Transverse colon (tissue), 4 donors: ENCODE results near the gene ZMYND19. TPM values are rescaled to one million over a fixed set of nuclear protein-coding genes. Genes with fewer than 3 reads are reported as not detected.
"Not testable (repeated sequence)": the region's sequence is repeated elsewhere in the genome, so short reads cannot be mapped to it uniquely, and the experiment has no call there.

ENCODE experiments used
- DNase-seq: peaks from one replicate; pipeline ENCODE4 v3.0.0-alpha.2; 2019
- H3K27ac ChIP-seq, 4 donors: fragments of 200-600 bp; sonication (generic); 2 replicates each; pipeline ENCODE4 v1.5.1; 2016 to 2018; ENCODE audit warnings: inconsistent platforms in 4 of 4
- H3K27me3 ChIP-seq: fragments of 200-600 bp; sonication (generic); 2 replicates; pipeline ENCODE4 v1.5.1; 2017; ENCODE audit warnings: inconsistent platforms
- H3K36me3 ChIP-seq, 4 donors: fragments of 200-600 bp; sonication (generic); 2 replicates each; pipeline ENCODE4 v1.5.1; 2017 to 2019; ENCODE audit warnings: inconsistent platforms in 4 of 4
- H3K4me1 ChIP-seq, 4 donors: fragments of 200-600 bp; sonication (generic); 2 replicates each; pipeline ENCODE4 v1.5.1; 2017 to 2020; ENCODE audit warnings: inconsistent platforms in 4 of 4
- H3K4me3 ChIP-seq, 4 donors: fragments of 200-600 bp; sonication (generic); 1 replicate in 1 of 4; 2 replicates in 3 of 4; pipeline versions ENCODE4 v1.5.1 to v1.6.1; 2017 to 2019; ENCODE audit warnings: inconsistent platforms in 4 of 4
- H3K9me3 ChIP-seq, 2 donors: fragments of 200-600 bp; sonication (generic); 2 replicates each; pipeline ENCODE4 v1.5.1; 2017 to 2019; ENCODE audit warnings: inconsistent platforms in 2 of 2
- EP300 ChIP-seq: sonication (generic); formaldehyde crosslinking; IDR thresholded peaks from one replicate; pipeline ENCODE4 v1.6.1; 2017; ENCODE audit warnings: antibody characterized with exemption, low read depth
- POLR2A ChIP-seq: fragments of 450-650 bp; IDR thresholded peaks from one replicate; pipeline ENCODE4 v1.6.1; 2016; ENCODE audit warnings: antibody characterized with exemption, mild to moderate bottlenecking, moderate library complexity
- POLR2AphosphoS5 ChIP-seq, 3 donors: sonication (generic); formaldehyde crosslinking; IDR thresholded peaks; one replicate each; pipeline ENCODE4 v1.6.1; 2016; ENCODE audit warnings: antibody characterized with exemption in 3 of 3
- WGBS, 2 donors: methylation state at CpG; one replicate each; pipeline ENCODE4 v1.1.5; 2018; ENCODE audit warnings: low coverage in 1 of 2; 5-methylcytosine and 5-hydroxymethylcytosine counted together
- in situ Hi-C, 4 donors: fragments of 200-750 bp; cut with MboI; loops; one replicate each; pipeline versions ENCODE4 v1.15.0 to v1.15.1; 2017; ENCODE audit warnings: low sequenced_read_pairs in 3 of 4, low pct_ligation_motif_present in 1 of 4, low pct_unique_long_range_greater_than_20kb in 1 of 4
- intact Hi-C: fragments of 100-400 bp; cut with DNase I; formaldehyde crosslinking; loops from one replicate; pipeline ENCODE4 v1.15.1; 2023; ENCODE audit warnings: low total_unique reads
- total RNA-seq, 4 donors: library from RNA; depleted of rRNA; stranded (reverse); fragments of >200 nt; gene quantifications; one replicate each; pipeline ENCODE4 v1.1.0, GENCODE V29; 2016
- TF ChIP-seq, protein P1 (sequence below), 5 experiments: fragments of 200-600 bp in 3 of 5; fragments of 450-650 bp in 2 of 5; sonication (generic) in 3 of 5; IDR thresholded peaks; 1 replicate in 2 of 5; 2 replicates in 3 of 5; pipeline ENCODE4 v1.5.1; 2016 to 2017; ENCODE audit warnings: antibody characterized with exemption in 5 of 5, inconsistent platforms in 3 of 5, mild to moderate bottlenecking in 2 of 5, moderate library complexity in 1 of 5

ZMYND19 gene
- total RNA-seq, 4 donors from 2014 or later = 6.7 to 11.5 (median 9.8) TPM

DNA sequence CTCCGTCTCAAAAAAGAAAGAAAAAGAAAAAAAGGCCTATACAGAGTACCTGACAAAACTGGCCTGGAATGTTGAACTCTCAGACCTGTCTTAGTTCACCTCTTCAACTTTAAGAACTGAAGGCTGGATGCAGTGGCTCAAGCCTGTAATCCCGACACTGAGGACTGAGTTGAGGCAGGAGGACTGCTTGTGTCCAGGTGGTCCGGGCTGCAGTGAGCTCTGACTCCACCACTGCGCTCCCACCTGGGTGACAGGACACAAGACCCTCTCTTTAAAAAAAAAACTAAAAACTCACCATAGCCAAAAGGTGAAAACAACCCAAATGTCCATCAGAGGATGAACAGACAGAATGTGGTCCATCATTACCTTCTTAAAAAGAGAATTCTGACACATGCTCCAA is 32.2 kb downstream of the ZMYND19 start:
- no peak for DNase-seq
- Histone ChIP-seq H3K4me1 (peaks cover under 1 to 17% (median 4%) of the 10 kb centered on the region in 4 donors), H3K27ac (no peak overlapping the region), H3K36me3 (peaks cover 0 to 16% (median 2%) of the 10 kb centered on the region in 4 donors), H3K27me3 (no peaks in the 10 kb centered on the region), H3K9me3 (no peaks in the 10 kb centered on the region), H3K4me3 (no peak overlapping the region)
- intact Hi-C loops (no loop called here), in situ Hi-C loops (no loop called here)
- WGBS, 2 donors = 94 to 96% methylated on average over 3 to 4 of the region's 4 CpGs
- no peak for TF ChIP-seq POLR2AphosphoS5 (IDR thresholded peaks at IDR 0.05)
- TF ChIP-seq POLR2A = no peak
- TF ChIP-seq, protein P1, sequence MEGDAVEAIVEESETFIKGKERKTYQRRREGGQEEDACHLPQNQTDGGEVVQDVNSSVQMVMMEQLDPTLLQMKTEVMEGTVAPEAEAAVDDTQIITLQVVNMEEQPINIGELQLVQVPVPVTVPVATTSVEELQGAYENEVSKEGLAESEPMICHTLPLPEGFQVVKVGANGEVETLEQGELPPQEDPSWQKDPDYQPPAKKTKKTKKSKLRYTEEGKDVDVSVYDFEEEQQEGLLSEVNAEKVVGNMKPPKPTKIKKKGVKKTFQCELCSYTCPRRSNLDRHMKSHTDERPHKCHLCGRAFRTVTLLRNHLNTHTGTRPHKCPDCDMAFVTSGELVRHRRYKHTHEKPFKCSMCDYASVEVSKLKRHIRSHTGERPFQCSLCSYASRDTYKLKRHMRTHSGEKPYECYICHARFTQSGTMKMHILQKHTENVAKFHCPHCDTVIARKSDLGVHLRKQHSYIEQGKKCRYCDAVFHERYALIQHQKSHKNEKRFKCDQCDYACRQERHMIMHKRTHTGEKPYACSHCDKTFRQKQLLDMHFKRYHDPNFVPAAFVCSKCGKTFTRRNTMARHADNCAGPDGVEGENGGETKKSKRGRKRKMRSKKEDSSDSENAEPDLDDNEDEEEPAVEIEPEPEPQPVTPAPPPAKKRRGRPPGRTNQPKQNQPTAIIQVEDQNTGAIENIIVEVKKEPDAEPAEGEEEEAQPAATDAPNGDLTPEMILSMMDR (IDR thresholded peaks at IDR 0.05) = no peak
- TF ChIP-seq EP300 = no peak

DNA sequence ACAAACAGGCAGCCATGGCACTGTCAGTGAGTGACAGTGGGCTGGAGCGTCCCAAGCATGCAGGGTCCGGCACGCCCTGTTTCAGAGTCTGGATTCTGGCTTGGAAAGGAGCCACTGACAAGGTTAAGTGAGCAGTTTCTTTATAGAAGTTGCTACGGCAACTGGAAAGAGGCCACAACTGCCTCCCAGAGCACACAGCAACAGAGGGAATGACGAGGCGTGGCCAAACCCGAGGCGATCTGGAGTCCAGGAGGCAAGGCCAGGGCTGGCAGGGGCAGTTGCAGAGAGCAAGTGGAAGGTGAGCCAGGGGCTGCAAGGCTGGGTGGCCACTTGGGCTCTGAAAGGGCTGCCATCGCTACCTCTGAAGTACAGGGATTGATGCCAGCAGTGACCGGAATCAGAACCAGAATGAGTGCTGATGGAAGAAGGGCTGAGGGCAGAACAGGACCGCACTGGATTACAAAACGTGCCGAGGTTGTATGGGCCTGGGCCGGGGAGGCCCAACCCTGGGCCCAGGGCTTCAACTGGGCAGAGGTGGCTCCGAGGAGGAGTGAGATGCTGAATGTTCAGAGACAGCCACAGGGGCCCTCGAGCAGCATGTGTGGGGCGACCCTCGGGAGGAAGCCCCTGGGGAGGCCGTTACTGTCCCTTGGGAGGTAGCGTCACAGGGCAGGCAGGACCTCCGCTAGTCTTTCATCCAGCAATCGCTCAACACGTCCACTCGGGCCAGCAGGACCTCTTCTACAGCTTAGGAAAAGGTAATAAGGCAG is 34.1 kb downstream of the ZMYND19 start:
- H3K27ac ChIP-seq = peak overlapping the region; percentile 2 to 69 (median 35)
- H3K36me3 ChIP-seq = peaks cover 0 to 16% (median 2%) of the 10 kb centered on the region in 4 donors
- H3K9me3 ChIP-seq = no peaks in the 10 kb centered on the region
- intact Hi-C loops = no loop called here
- in situ Hi-C loops = no loop called here
- DNase-seq = peak; percentile 65
- peaks cover 10 to 27% (median 11%) of the 10 kb centered on the region in 4 donors for H3K4me1 ChIP-seq
- no peaks in the 10 kb centered on the region for H3K27me3 ChIP-seq
- WGBS, 2 donors = 66 to 87% methylated on average over 7 to 24 of the region's 24 CpGs
- no peak overlapping the region for H3K4me3 ChIP-seq
- no peak for TF ChIP-seq EP300
- peak in 1 of 3 donors; percentile 25 for TF ChIP-seq POLR2AphosphoS5 (IDR thresholded peaks at IDR 0.05)

DNA sequence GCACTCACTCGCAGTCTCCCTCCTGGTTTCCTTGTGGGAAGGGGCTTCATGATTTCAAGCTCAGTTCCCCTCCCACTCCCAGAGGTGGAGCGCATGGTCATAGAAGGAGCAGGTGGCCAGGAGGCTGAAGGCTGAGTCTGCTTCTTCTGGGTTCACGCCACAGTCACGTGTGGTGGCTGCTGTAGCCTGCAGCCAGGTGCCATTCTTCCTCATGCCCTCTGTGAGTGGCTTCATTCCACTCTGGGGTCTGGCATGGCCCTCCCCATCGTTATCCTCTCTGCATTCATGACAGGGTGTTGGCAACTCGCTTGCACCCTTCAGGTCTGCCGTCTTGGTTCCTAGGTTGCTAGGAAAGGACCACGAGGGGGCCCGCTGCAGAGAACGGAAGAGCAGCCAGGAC is 35.1 kb downstream of the ZMYND19 start:
- no peak overlapping the region for H3K4me3 ChIP-seq
- WGBS, 2 donors = 94% methylated on average over 10 of the region's 10 CpGs; no CpG with 5 or more reads in 1 of the 2 donors
- H3K27ac ChIP-seq = no peak overlapping the region
- no peaks in the 10 kb centered on the region for H3K9me3 ChIP-seq
- no peak for TF ChIP-seq POLR2A
- TF ChIP-seq EP300 = no peak
- no peak for TF ChIP-seq POLR2AphosphoS5 (IDR thresholded peaks at IDR 0.05)
- TF ChIP-seq, protein P1 (IDR thresholded peaks at IDR 0.05) = no peak
- DNase-seq = no peak
- intact Hi-C loops = no loop called here
- in situ Hi-C loops = no loop called here
- peaks cover 10 to 27% (median 15%) of the 10 kb centered on the region in 4 donors for H3K4me1 ChIP-seq
- H3K36me3 ChIP-seq = peaks cover 0 to 16% (median 2%) of the 10 kb centered on the region in 4 donors
- no peaks in the 10 kb centered on the region for H3K27me3 ChIP-seq

DNA sequence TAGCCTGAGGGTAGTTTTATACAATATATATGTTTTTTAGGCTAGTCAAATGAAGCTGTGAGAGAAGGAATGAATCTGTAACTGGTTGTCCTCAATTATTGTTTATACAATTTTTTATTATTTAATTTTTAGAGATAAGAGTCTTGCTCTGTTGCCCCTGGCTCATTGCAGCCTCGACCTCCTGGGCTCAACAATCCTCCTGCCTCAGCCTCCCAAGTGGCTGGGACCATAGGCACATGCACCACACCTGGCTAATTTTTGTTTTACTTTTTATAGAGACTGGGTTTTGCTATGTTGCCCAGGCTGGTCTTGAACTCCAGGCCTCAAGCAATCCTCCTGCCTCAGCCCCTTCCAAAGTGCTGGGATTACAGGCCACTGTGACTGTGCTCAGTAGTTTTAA is 36.0 kb downstream of the ZMYND19 start:
- H3K9me3 ChIP-seq = no peaks in the 10 kb centered on the region
- in situ Hi-C loops = no loop called here
- H3K27me3 ChIP-seq = no peaks in the 10 kb centered on the region
- DNase-seq = no peak
- 67 to 84% methylated on average over 1 of the region's 1 CpG for WGBS, 2 donors
- peaks cover 16 to 33% (median 22%) of the 10 kb centered on the region in 4 donors for H3K4me1 ChIP-seq
- no peak overlapping the region for H3K27ac ChIP-seq
- no peak for TF ChIP-seq POLR2A
- no peak for TF ChIP-seq EP300
- TF ChIP-seq, protein P1 (IDR thresholded peaks at IDR 0.05) = no peak
- no peak for TF ChIP-seq POLR2AphosphoS5 (IDR thresholded peaks at IDR 0.05)
- intact Hi-C loops = no loop called here
- H3K4me3 ChIP-seq = no peak overlapping the region
- H3K36me3 ChIP-seq = peaks cover 0 to 10% (median 2%) of the 10 kb centered on the region in 4 donors

DNA sequence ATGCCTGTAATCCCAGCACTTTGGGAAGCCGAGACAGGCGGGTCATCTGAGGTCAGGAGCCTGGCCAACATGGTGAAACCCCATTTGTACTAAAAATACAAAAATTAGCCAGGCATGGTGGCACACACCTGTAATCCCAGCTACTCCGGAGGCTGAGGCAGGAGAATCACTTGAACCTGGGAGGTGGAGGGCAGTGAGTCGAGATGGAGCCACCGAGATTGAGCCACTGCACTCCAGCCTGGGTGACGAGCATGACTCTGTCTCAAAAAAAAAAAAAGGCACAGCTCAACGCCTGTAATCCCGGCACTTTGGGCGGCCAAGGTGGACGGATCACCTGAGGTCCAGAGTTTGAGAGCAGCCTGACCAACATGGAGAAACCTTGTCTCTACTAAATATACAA is 36.7 kb downstream of the ZMYND19 start:
- WGBS, 2 donors = 86 to 100% methylated on average over 5 to 10 of the region's 10 CpGs
- H3K27ac ChIP-seq, H3K4me3 ChIP-seq, H3K27me3 ChIP-seq, intact Hi-C loops, DNase-seq, H3K36me3 ChIP-seq, H3K9me3 ChIP-seq, in situ Hi-C loops: not testable (repeated sequence)
- H3K4me1 ChIP-seq = peaks cover 16 to 40% (median 24%) of the 10 kb centered on the region in 4 donors
